ENCODE results near the gene SKI.

SKI gene

GRCh38 chr1:2229911-2230731 lies 2.0 kb downstream of the SKI start:
- no peak for DNase-seq (ENCODE audit: low read depth, low spot score)

GRCh38 chr1:2230781-2231531 lies 2.8 kb downstream of the SKI start:
- no peak for DNase-seq (ENCODE audit: low read depth, low spot score)

GRCh38 chr1:2231532-2232254 lies 3.6 kb downstream of the SKI start:
- no peak for DNase-seq (ENCODE audit: low read depth, low spot score)

- no peak for DNase-seq (ENCODE audit: low read depth, low spot score)
Measured at GRCh38 chr1:2232255-2232915, 4.3 kb downstream of the SKI start.

- DNase-seq (ENCODE audit: low read depth, low spot score): no peak
Measured at GRCh38 chr1:2232916-2233438, 4.9 kb downstream of the SKI start.

GRCh38 chr1:2233468-2233867 lies 5.3 kb downstream of the SKI start:
- DNase-seq (ENCODE audit: low read depth, low spot score): no peak

GRCh38 chr1:2233997-2234761 lies 6.1 kb downstream of the SKI start:
- no peak for DNase-seq (ENCODE audit: low read depth, low spot score)

GRCh38 chr1:2234762-2235113 lies 6.6 kb downstream of the SKI start:
- DNase-seq (ENCODE audit: low read depth, low spot score): no peak

GRCh38 chr1:2235300-2235998 lies 7.3 kb downstream of the SKI start:
- no peak for DNase-seq (ENCODE audit: low read depth, low spot score)

- no peak for DNase-seq (ENCODE audit: low read depth, low spot score)
Measured at GRCh38 chr1:2236695-2237677, 8.9 kb downstream of the SKI start.

GRCh38 chr1:2237773-2238172 lies 9.7 kb downstream of the SKI start:
- no peak for DNase-seq (ENCODE audit: low read depth, low spot score)

GRCh38 chr1:2238361-2239012 lies 10.4 kb downstream of the SKI start:
- DNase-seq (ENCODE audit: low read depth, low spot score): no peak

GRCh38 chr1:2239013-2239370 lies 10.9 kb downstream of the SKI start:
- DNase-seq (ENCODE audit: low read depth, low spot score): no peak

GRCh38 chr1:2239384-2239985 lies 11.4 kb downstream of the SKI start:
- no peak for DNase-seq (ENCODE audit: low read depth, low spot score)

- DNase-seq (ENCODE audit: low read depth, low spot score): no peak
Measured at GRCh38 chr1:2240270-2241156, 12.4 kb downstream of the SKI start.

- no peak for DNase-seq (ENCODE audit: low read depth, low spot score)
Measured at GRCh38 chr1:2241820-2242219, 13.7 kb downstream of the SKI start.

Measured in activated naive CD8-positive, alpha-beta T cell treated with anti-CD3 and anti-CD28 coated beads, Interleukin-2, amount 50 U/mL, for 16 hours (primary cell).